Nucleus accumbens (tissue), 56 donors: ENCODE results near the gene IGSF9.

ENCODE experiments used
- DNase-seq, 56 donors: peaks; one replicate each; lab custom pipeline; 2025; lab: John Stamatoyannopoulos, UW

IGSF9 gene

GRCh38 chr1:159879977-159880376 lies 65.4 kb downstream of the IGSF9 start:
- DNase-seq: no peak

GRCh38 chr1:159879136-159879535 lies 66.3 kb downstream of the IGSF9 start:
- DNase-seq: no peak

- DNase-seq: no peak
Observed at GRCh38 chr1:159877695-159878444, 67.5 kb downstream of the IGSF9 start.
